Transverse colon (tissue), 3 donors: ENCODE results near the gene TAX1BP1.
A peak's percentile ranks its signal among the peaks of the same experiment; 100 is the strongest.

ENCODE experiments used
- EP300 ChIP-seq: sonication (generic); formaldehyde crosslinking; IDR thresholded peaks from one replicate; pipeline ENCODE4 v1.6.1; 2017; ENCODE audit warnings: antibody characterized with exemption, low read depth
- POLR2A ChIP-seq: fragments of 450-650 bp; IDR thresholded peaks from one replicate; pipeline ENCODE4 v1.6.1; 2016; ENCODE audit warnings: antibody characterized with exemption, mild to moderate bottlenecking, moderate library complexity
- TF ChIP-seq, protein P1 (sequence below), 5 experiments: fragments of 200-600 bp in 3 of 5; fragments of 450-650 bp in 2 of 5; sonication (generic) in 3 of 5; IDR thresholded peaks; 1 replicate in 2 of 5; 2 replicates in 3 of 5; pipeline ENCODE4 v1.5.1; 2016 to 2017; ENCODE audit warnings: antibody characterized with exemption in 5 of 5, inconsistent platforms in 3 of 5, mild to moderate bottlenecking in 2 of 5, moderate library complexity in 1 of 5

- no peak for TF ChIP-seq EP300
- TF ChIP-seq, protein P1, sequence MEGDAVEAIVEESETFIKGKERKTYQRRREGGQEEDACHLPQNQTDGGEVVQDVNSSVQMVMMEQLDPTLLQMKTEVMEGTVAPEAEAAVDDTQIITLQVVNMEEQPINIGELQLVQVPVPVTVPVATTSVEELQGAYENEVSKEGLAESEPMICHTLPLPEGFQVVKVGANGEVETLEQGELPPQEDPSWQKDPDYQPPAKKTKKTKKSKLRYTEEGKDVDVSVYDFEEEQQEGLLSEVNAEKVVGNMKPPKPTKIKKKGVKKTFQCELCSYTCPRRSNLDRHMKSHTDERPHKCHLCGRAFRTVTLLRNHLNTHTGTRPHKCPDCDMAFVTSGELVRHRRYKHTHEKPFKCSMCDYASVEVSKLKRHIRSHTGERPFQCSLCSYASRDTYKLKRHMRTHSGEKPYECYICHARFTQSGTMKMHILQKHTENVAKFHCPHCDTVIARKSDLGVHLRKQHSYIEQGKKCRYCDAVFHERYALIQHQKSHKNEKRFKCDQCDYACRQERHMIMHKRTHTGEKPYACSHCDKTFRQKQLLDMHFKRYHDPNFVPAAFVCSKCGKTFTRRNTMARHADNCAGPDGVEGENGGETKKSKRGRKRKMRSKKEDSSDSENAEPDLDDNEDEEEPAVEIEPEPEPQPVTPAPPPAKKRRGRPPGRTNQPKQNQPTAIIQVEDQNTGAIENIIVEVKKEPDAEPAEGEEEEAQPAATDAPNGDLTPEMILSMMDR (IDR thresholded peaks at IDR 0.05), result peak; percentile 48 to 58 (median 57)
- TF ChIP-seq POLR2A, result no peak
Measured at GRCh38 chr7:27784399-27785053, 44.6 kb downstream of the TAX1BP1 start.
